GM19351 (cell line): Measurements from ENCODE around the gene CAMTA1.

Experiments used
- ATAC-seq: cut with Tn5 transposase; IDR thresholded peaks from one replicate; pipeline ENCODE4 v1.9.1; 2021; ENCODE audit warnings: mild to moderate bottlenecking, moderate library complexity; ENCODE audit not compliant: unreplicated experiment

CAMTA1 gene

DNA sequence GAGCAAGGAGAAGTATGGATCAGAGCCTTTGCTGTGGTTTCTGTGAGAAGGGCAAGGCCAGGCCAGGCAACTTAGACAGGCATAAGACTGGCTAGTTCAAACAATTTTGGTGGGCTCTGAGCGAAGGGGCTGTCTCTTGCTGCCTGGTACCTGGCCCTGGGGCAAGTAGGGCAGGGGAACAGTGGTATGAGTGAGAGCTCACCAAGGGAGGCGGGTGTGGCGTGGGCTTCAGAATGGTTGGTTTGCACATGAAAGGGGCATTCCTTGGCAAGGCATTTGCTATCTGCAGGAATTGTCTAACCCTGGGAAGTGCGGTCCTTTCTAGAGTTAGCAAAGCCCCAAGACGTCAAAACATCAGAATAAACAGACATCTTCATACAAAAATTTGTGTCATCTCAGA is 210.5 kb downstream of the CAMTA1 start:
- no peak for ATAC-seq

DNA sequence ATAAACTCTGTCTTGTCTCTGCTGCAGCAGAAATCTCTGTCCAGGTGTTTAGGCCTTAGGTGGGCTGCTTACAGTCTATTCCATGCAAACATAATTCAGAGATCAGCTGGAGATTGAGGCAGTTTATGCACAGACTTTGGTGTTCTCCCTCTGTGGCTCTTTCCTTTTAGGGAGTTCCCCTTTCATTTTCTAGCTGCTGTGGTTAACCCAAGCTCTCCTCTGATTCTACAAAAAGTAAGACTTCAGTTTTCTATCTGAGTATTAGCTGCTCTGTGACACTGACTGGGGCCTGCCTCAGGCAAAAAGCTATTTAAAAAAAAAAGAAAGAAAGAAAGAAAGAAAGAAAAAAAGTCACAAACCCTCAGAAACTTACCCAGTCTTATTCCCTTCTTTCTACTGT is 211.1 kb downstream of the CAMTA1 start:
- peak; percentile 67 for ATAC-seq

DNA sequence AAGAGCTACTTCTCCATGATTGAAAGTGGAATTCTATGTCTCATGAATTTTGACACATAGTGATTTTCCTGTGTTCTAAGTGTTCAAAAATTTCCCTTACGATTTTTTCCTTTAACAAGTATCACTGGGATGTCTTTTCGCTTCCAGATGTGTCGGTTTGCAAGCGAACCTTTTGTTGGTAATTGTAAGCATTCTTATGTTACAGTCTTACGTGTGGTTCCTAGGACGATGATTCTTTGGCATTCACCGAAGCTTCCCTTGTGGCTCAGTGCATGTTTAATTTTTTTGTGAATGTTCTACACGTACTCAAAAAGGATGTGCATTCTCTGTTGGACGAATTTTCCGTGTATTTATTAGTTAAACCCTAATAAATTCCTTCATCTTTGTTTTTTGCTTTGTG is 211.6 kb downstream of the CAMTA1 start:
- ATAC-seq: no peak

DNA sequence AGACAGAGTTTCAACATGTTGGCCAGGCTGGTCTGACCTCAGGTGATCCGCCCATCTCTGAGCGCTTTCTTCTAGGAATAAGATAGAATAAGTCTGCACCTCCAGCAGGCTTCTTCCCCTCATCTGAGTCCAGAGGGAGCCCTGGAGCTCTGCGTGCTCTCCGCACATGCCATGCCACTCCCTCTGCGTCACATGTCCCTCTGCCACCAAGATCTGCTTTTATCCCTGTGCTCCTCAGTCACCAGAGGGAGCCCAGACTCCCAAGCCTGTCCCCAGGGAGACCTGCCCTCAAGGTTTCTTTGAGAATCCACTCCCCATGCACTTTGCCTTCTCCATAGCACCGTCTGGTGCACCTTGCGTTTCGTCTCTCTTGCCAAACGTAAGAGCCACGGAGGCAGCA is 213.0 kb downstream of the CAMTA1 start:
- no peak for ATAC-seq

DNA sequence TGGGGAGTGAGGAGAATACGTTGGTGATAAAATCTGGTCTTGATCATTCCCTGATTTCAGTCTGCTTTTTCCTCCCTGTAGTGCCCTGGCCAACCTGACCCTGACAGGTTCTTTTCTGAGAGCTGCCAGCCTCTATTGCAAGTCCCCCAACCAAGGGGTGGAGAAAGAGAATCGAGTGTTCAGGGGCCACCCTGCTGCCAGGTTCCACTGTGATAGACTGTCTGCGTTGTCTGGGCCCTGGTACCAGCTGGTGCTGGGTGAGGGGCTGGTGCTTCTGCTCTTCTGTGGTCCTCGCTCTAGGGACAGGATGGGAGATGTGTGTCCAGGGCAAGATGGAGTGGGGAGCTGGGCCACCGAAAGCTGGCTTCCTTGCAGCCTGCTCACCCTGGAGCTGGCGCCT is 214.6 kb downstream of the CAMTA1 start:
- ATAC-seq: no peak

DNA sequence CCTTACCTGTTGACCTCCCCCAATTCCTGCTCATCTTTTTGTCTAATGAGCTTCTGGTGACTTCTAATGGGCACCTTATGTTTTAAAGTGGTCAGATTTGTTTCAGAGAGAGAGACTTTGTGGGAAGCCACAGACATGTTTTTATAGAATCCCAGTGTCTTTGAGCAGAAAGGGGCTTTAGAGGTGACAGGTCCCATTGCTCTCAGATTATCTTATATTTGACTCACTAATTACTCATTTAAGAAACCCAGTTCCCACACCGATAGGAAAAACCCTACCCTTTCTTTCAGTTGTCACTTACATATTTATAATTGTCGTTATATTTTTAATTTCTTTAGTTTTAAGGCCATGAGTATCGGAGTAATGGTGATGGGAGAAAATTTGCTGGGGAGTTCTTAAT is 215.5 kb downstream of the CAMTA1 start:
- no peak for ATAC-seq

DNA sequence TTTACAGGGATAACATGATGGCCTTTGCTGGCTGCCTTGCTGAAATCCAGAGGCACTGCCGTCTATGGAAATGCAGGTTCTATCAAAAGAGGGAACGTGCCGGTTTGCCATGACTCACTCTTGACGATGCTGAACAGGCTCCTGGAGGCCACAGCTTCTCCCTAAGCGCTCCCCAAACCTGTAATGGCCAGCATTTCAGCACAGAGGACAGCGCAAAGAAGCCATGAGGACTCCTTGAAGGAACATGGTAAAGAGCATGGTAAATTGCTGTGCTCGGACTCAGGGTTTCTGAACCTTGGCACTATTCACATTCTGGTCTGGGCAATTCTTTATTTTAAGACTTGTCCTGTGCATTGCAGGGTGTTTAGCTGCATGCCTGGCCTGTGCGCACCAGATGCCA is 217.5 kb downstream of the CAMTA1 start:
- no peak for ATAC-seq

DNA sequence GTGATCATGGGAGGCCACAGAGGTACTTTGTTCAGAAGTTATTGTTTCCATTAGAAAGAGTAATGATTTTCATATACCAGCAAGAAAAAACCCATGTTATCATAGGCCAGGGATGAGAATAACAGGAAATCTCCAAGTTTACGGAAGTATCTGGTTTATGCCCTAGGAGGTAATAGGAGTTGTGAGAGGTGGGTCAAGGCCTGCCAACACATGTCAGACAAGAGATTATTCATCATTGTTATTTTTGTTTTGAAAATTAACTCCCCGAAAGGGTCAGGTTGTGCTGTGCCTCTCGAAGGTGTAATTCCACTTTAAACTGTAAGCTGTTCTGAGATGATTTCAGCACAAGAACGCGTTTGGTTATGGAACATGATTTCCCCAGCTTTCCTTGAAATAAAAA is 218.4 kb downstream of the CAMTA1 start:
- ATAC-seq: no peak

DNA sequence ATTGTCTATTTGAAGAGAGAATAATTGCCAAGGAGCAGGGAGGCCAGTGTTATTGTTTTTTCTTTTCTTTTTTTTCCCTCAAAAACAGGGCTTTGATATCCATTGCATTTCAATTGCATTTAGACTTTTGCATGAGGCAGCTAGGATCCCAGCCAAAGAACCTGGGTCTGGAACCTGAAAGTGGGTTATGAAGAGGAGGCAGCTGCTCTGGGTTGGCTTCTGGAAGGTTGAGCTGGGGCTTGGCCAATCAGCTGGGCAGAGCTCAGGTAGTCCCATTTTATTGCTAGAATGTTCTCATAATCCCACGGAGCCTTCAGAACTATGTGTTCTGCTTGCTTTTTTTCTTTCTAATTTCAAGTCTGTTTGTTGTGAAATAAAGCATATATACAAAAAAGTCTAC is 218.9 kb downstream of the CAMTA1 start:
- ATAC-seq: no peak

DNA sequence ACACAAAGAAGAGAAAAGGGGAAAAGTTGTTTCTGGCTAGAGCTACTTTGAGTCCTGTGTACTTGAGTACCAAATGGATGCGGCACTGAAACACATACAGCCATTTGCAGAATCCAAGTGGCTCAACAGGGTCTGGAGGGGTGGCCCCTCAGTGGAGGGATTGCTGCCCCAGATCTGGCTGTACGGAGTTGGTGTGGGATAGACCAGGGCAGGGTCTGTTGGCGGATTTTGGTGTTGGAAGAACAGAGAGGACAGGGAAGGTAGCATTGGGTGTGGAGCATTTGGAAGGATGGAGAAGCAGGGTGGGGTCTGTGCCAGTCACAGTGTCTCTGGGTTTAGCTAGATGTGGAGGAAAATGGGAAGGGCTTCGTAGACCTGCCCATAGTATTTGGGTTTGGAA is 220.5 kb downstream of the CAMTA1 start:
- no peak for ATAC-seq

DNA sequence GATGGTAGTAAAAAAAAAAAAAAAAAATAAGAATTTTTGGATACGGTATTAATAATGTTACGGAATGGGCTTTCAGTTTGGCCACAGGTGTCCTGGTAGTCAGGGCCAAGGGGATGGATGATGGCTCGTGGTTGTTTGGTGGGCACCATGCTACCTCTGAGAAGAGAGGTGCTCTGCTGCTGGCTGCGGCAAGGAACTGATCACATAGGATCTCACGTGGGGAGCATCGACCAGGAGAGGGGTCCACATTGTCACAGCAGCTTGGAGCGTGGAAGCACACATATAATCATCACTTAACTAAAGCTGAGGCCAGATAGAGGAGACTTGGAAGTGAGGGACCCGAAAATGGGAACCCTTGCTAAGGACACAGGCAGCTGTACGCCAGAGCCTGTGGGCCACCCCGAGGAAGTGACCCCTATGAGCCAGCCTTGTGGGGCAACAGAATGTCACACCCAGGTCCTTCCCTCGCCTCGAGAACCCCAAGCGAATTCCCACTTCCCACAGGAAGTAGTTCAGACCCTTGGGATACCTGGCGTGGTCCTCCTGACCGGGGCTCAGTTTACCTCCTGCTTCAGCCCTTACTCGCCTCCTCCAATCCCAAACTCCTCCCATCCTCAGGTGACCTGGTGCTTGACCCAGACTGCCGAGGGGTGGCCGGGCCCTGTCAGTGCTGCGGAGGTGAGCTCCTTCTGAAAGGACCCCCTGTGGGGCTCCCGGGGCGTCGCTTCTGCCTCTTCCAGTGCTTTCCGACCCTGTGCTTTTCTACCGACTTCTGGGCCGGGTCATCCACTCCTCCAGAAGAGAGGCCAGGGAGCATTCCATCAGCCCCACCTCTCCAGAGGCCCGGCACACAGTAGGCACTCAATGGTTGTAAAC is 222.0 kb downstream of the CAMTA1 start:
- no peak for ATAC-seq

DNA sequence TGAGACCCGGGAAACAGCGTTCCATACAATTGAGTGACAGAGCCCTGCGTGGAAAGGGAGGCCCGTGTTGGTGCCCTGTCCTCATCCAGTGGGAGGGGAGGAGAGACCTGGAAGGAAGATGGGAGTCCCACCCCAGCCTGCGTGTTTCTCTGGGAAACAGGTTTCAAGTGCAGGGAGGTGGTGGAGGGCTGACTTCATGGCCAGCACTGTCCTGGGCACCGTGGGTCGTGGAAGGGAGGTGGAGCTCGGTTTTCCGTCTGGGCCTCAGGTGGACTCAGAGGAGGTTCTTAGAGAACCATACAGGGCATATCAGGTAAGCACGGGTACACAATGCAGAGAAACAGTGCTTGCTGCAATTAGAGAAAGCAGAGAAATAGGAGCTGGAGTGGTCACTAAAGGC is 222.6 kb downstream of the CAMTA1 start:
- ATAC-seq: no peak

DNA sequence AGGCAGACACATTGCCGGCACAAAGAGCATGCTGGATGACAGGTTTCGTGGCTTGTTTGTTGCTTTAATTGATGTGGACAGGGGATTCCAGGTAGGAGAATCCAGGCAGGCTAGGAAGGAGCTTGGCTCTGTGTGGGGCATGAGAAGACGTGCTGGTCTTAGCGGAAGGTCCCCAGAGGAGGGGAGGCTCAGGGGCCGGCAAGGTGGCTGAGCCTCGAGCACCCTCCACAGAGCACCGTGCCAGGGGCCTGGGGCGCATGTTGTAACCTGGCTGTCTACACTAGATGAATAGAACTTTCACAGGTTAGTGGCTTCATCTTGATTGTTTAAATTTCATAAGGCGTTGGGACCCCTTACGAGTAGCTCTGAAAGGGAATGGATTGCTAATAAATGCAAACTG is 223.1 kb downstream of the CAMTA1 start:
- ATAC-seq: no peak

DNA sequence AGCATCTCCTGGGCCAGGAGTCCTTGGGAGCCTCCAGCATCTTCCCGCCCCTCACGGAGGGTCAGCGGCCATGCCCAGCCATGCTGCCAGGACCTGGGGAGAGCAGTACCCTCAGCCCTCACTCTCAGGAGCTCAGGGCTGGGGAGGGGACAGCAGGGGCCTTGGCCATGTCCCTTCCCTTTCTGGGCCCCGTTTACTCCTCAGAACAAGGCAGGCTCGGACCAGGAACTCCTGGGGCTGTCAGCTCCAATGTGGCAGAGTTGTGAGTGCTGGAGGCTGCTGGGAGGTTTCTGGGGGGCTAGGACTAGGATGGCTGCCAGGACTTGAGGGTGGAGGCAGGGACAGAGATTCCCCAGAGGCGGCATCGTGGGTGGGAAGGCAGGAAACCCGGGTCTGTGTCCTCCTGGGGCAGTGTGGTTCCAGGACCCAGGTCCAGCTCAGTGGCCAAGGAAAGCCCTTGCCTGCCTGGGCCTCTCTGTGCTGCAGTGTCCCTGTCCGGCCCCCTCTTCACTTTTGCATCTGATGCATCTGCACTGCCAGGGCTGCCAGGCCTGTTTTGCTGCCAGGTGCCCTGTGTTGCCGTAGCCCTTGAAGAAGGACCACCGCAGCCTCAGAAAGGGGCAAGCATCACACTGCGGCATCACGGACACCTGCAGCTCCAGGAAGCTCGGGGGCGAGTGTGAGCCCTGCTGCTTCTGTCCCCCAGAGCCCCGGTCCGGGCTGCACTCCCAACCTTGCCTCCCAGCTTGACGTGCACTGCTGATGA is 223.9 kb downstream of the CAMTA1 start:
- no peak for ATAC-seq

DNA sequence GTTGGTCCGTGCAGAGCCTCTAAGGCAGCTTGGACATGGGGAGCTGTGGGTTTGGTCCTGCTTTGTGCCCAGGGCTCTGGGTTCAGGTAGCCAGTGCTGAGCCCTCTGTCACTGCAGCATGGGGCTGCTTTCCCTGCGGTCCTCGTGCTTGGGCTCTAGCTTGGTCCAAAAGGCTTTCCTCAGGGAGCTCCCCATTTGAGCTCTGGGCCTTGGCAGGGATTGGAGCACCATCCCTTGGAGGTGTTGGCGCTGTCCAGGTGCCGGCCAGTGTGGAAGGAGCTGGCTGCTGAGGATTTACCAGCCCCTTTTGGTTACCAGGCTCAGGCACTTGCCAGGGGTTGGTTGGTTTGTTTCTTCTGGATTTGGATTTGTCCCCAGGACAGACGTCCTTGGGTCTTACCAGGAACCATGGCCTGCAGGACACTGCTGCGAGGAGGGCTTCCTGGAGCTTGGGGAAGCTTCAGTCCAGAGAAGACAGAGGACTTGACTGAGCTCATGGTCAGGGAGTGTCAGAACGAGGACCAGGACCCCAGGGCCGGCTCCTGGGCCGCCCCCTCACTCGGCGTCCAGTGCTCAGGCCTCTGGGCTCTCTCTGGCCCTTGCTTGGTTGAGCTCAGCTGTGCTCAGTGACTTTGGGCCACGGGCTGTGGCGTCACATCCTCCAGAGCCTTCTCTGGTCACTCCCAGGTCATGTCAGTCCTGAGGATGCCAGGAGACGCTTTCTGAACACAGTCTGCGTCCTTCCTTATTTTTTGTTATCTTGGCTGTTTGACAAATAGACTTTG is 224.7 kb downstream of the CAMTA1 start:
- ATAC-seq: no peak

DNA sequence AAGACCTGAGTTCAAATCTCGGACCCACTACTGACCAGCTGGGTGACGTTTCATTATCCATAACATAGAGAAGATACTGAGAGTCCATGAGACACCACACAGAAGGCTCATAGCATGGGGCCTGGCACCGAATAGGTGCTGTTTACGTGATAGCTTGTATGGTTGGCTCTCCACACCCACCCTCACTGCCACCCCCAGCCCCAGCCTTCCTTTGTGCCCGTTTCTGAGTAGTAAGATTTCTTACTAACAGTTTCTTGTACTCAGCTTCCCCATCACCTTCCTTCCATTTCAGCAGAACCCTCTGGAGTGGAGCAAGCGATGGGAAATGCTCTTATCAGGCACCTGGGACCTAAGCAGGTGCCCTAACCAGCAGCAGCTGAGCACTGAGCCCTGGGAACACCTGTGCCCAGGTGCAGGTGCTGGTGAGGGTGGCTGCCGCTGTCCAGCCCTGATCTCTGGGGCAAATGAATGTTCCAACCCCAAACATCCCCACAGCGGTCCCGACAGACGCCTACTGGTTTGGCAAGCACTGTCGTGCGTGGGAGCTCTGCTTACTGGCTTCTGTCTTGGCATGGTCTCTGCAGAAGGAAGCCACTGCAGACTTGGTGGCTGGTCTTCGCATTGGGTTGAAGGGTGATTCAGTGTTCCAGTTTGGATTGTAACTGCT is 225.4 kb downstream of the CAMTA1 start:
- no peak for ATAC-seq

DNA sequence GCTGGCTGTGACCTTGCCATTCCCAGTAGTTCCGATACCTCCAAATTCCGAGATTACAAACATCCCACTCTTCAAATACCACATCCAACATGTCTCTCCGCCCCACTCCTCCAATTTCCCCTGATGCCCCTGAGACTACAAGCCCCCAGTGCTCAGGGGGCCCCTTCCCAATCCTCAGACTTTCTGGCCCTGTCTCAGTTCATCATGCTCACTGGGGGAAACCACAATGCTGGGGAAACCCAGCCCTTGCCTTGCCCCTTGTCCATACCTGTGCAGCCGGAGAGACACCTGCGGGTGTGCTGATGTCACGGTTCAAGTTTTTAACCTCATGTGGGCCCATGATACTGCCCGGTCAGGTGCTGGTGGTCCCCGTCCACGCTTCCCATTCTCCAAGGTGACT is 226.6 kb downstream of the CAMTA1 start:
- no peak for ATAC-seq

DNA sequence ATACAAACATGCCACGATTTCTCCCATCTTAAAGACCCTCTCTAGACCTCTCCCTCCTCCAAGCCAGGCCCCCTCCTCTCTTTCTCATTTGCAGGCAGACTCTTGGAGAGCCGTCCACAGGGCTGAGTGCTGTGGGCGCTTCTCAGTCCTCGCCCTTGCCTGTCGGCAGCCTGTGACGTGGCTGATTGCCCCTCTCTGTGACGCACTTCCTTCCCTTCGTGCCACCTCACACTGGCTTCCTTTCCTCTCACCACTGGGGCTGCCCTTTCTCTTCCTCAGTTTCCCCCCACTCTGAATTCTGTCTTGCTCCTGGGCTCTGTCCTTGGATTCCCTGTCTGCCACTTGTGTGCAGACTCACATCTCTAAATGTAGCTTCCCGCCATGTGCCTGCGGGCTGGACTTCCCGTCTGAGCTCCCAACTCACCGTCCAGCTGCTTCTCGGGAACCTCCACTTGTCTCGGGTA is 227.2 kb downstream of the CAMTA1 start:
- no peak for ATAC-seq

DNA sequence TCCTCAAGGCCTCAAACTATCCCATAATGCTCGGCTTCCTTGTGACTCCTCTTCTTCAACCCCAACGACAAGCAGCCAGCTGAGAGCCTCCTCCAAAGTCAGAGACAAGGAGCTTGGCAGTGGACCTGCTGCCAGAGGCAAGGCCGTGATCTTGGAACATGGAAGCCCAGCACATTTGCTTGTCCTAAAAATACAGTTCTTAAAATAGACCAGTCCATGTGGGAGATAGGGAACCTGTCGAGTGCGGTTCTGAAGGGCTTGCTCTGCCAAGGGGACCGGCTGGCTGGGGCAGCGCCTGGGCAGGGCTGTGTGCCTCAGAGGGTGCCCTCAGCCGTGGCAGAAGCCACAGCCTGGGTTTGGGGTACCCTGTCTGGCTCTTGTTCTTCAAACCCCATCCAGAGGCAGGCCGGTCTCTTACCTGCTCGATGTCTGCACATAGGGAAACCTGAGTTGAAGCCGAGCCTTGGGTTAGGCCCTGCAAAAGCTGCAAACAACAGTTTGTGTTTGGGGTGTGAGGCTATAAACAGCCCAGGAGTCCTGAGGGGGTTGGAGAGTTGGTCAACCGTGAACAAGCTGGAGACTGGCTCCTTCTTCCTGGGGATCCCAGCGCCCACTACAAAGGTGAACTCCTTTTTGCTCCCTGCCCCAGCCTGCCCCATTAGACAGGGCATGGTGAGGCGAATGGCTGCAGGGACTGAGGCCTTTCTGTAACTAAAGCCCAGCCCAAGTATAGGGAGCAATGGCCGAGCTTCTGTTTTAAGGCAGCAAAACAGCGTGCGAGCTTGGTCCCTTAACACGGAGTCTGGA is 228.8 kb downstream of the CAMTA1 start:
- no peak for ATAC-seq

DNA sequence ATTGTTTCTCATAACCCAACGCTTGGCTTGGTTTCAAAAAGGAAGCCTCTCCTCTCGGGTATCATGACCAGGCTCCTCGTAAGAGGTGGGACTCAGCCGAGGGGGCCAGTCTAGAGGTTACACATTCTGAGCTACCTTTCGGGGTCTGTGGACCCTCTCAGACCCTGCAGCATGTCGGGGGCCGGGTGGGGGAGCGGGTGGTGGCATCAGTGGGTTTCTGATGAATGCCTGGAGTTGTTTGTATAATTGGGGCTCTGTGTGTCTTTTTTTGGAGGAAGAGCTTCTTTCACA is 229.3 kb downstream of the CAMTA1 start:
- ATAC-seq: no peak
